Measurements from ENCODE around the gene GPR108. TPM values are rescaled to one million over a fixed set of nuclear protein-coding genes. Genes with fewer than 3 reads are reported as not detected.

GPR108 gene
- total RNA-seq, 5 donors from 2014 or later (not counting 1 experiment from before 2014, with no cell fraction given) = 51.8 to 83.3 (median 58.4) TPM

DNA sequence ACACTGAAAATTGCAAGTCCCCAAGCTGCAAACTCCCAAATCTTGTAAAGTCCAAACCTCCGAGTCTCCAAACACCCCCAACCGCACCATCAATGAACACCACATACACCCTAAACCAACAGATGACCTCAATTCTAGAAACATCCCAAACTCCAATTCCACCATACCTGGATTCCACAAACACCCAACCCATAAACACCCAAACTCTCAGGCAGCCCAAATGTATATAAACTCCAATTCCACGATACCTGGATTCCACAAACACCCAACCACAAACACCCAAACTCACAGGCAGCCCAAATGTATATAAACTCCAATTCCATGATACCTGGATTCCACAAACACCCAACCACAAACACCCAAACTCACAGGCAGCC lies 17.4 kb downstream of the GPR108 start:
- ChIA-PET POLR2A (no interaction called here), CTCF (no interaction called here)
- Mint-ChIP-seq H3K27ac (peak overlapping the region in 1 of 2 donors; percentile 7), H3K9me3 (no peaks in the 10 kb centered on the region), H3K27me3 (no peaks in the 10 kb centered on the region), H3K4me3 (no peak overlapping the region), H3K4me1 (peaks cover 8 to 40% (median 28%) of the 10 kb centered on the region in 3 donors), H3K36me3 (no peaks in the 10 kb centered on the region)
- Histone ChIP-seq H3K27ac (ENCODE audit: low read length) (no peak overlapping the region), H3K4me3 (ENCODE audit: control insufficient read depth in 1 of 2, extremely low read depth in 1 of 2, low read length in 1 of 2) (no peak overlapping the region), H3K36me3 (ENCODE audit: control insufficient read depth in 2 of 2, extremely low read depth in 1 of 2, insufficient read depth in 1 of 2, low read length in 1 of 2) (no peaks in the 10 kb centered on the region), H3K27me3 (replicated peaks in 1 of 2; ENCODE audit: control insufficient read depth in 2 of 2, extremely low read depth in 1 of 2, insufficient read depth in 2 of 2, low read length in 1 of 2) (no peaks in the 10 kb centered on the region), H3K4me1 (ENCODE audit: control insufficient read depth in 1 of 2, extremely low read depth in 1 of 2, insufficient read depth in 2 of 2, low read length in 2 of 2) (peaks cover 2 to 8% of the 10 kb centered on the region in 2 experiments), H3K9me3 (no peaks in the 10 kb centered on the region)
- DNase-seq (no peak), ATAC-seq (replicated peaks in 1 of 4) (no peak)
- WGBS (ENCODE audit: insufficient coverage) = 87% methylated on average over 3 of the region's 3 CpGs

DNA sequence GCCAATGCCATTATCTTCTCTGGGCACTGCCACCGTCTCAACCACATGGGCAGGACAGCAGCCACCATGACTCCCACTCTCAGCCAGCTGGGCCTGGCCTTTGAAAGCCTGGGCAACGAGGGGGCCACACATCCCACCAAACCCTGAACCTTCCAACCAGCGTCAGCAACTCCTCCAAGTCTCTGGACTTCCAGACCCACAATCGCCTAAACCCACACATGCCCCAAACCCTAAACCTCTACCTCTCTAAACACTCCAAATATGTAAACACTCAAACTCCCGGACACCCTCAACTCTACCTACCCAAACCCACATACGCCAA lies 17.9 kb downstream of the GPR108 start:
- ATAC-seq (replicated peaks in 1 of 4) (no peak), DNase-seq (no peak)
- POLR2A ChIA-PET = no interaction called here
- WGBS (ENCODE audit: insufficient coverage) = 73% methylated on average over 6 of the region's 6 CpGs
- H3K36me3 Mint-ChIP-seq = no peaks in the 10 kb centered on the region
- H3K4me1 Mint-ChIP-seq = peaks cover 6 to 35% (median 25%) of the 10 kb centered on the region in 3 donors
- H3K27me3 ChIP-seq (replicated peaks in 1 of 2; ENCODE audit: control insufficient read depth in 2 of 2, extremely low read depth in 1 of 2, insufficient read depth in 2 of 2, low read length in 1 of 2) = no peaks in the 10 kb centered on the region
- no peaks in the 10 kb centered on the region for H3K36me3 ChIP-seq (ENCODE audit: control insufficient read depth in 2 of 2, extremely low read depth in 1 of 2, insufficient read depth in 1 of 2, low read length in 1 of 2)
- peak overlapping the region in 1 of 2 donors; percentile 7 for H3K27ac Mint-ChIP-seq
- no peak overlapping the region for H3K4me3 ChIP-seq (ENCODE audit: control insufficient read depth in 1 of 2, extremely low read depth in 1 of 2, low read length in 1 of 2)
- no peak overlapping the region for H3K27ac ChIP-seq (ENCODE audit: low read length)
- no peak overlapping the region for H3K4me3 Mint-ChIP-seq
- H3K27me3 Mint-ChIP-seq = no peaks in the 10 kb centered on the region
- no peaks in the 10 kb centered on the region for H3K9me3 Mint-ChIP-seq
- CTCF ChIA-PET = no interaction called here
- no peaks in the 10 kb centered on the region for H3K9me3 ChIP-seq
- peaks cover 2 to 8% of the 10 kb centered on the region in 2 experiments for H3K4me1 ChIP-seq (ENCODE audit: control insufficient read depth in 1 of 2, extremely low read depth in 1 of 2, insufficient read depth in 2 of 2, low read length in 2 of 2)

GRCh38 chr19:6718741-6719539 lies 18.4 kb downstream of the GPR108 start:
- Mint-ChIP-seq H3K27me3 (no peaks in the 10 kb centered on the region), H3K36me3 (no peaks in the 10 kb centered on the region), H3K4me3 (no peak overlapping the region), H3K4me1 (peaks cover 6 to 31% (median 23%) of the 10 kb centered on the region in 3 donors), H3K27ac (no peak overlapping the region), H3K9me3 (no peaks in the 10 kb centered on the region)
- DNase-seq = peak in 16 of 35 experiments; percentile 7 to 54 (median 28)
- ChIA-PET CTCF (no interaction called here), POLR2A (no interaction called here)
- 87% methylated on average over 18 of the region's 21 CpGs for WGBS (ENCODE audit: insufficient coverage)
- peak in 3 of 4 experiments; percentile 52 to 76 (median 54) for ATAC-seq (replicated peaks in 1 of 4)
- H3K4me3 ChIP-seq (ENCODE audit: control insufficient read depth in 1 of 2, extremely low read depth in 1 of 2, low read length in 1 of 2) = no peak overlapping the region
- no peaks in the 10 kb centered on the region for H3K36me3 ChIP-seq (ENCODE audit: control insufficient read depth in 2 of 2, extremely low read depth in 1 of 2, insufficient read depth in 1 of 2, low read length in 1 of 2)
- no peak overlapping the region for H3K27ac ChIP-seq (ENCODE audit: low read length)
- peaks cover 2 to 7% of the 10 kb centered on the region in 2 experiments for H3K4me1 ChIP-seq (ENCODE audit: control insufficient read depth in 1 of 2, extremely low read depth in 1 of 2, insufficient read depth in 2 of 2, low read length in 2 of 2)
- H3K27me3 ChIP-seq (replicated peaks in 1 of 2; ENCODE audit: control insufficient read depth in 2 of 2, extremely low read depth in 1 of 2, insufficient read depth in 2 of 2, low read length in 1 of 2) = peaks cover 0 to 2% of the 10 kb centered on the region in 2 experiments
- no peaks in the 10 kb centered on the region for H3K9me3 ChIP-seq

GRCh38 chr19:6718111-6718740 lies 19.2 kb downstream of the GPR108 start:
- Mint-ChIP-seq H3K9me3 (no peaks in the 10 kb centered on the region), H3K4me3 (no peak overlapping the region), H3K27ac (no peak overlapping the region), H3K4me1 (peaks cover 4 to 31% (median 19%) of the 10 kb centered on the region in 3 donors), H3K36me3 (no peaks in the 10 kb centered on the region), H3K27me3 (no peaks in the 10 kb centered on the region)
- no peaks in the 10 kb centered on the region for H3K36me3 ChIP-seq (ENCODE audit: control insufficient read depth in 2 of 2, extremely low read depth in 1 of 2, insufficient read depth in 1 of 2, low read length in 1 of 2)
- H3K4me1 ChIP-seq (ENCODE audit: control insufficient read depth in 1 of 2, extremely low read depth in 1 of 2, insufficient read depth in 2 of 2, low read length in 2 of 2) = peaks cover 1 to 3% of the 10 kb centered on the region in 2 experiments
- DNase-seq = peak in 1 of 35 experiments; percentile 15
- H3K9me3 ChIP-seq = no peaks in the 10 kb centered on the region
- H3K27ac ChIP-seq (ENCODE audit: low read length) = no peak overlapping the region
- H3K4me3 ChIP-seq (ENCODE audit: control insufficient read depth in 1 of 2, extremely low read depth in 1 of 2, low read length in 1 of 2) = no peak overlapping the region
- ATAC-seq (replicated peaks in 1 of 4) = no peak
- ChIA-PET POLR2A (no interaction called here), CTCF (no interaction called here)
- H3K27me3 ChIP-seq (replicated peaks in 1 of 2; ENCODE audit: control insufficient read depth in 2 of 2, extremely low read depth in 1 of 2, insufficient read depth in 2 of 2, low read length in 1 of 2) = peaks cover 0 to 4% of the 10 kb centered on the region in 2 experiments
- 84% methylated on average over 11 of the region's 23 CpGs for WGBS (ENCODE audit: insufficient coverage)

DNA sequence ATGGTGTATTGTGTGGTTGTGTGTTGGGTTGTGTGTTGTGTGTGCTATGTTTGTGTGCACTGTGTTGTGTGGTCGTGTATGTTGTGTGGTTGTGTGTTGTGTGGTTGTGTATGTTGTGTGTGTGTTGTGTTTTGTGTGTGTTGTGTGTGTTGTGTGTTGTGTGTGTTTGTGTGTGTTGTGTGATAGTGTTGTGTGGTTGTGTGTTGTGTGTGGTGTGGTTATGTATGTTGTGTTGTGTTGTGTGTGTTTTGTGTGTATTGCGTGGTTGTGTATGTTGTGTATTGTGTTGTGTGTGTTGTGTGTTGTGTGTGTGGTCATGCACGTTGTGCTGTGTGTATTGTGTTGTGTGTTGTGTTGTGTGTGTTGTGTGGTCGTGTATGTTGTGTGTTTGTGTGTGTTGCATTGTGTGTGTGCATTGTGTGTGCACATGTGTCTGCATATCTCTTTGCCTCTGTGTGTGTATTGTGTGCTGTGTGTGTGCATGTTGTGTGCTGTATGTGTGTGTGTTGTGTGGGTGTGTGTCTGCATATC lies 19.9 kb downstream of the GPR108 start:
- H3K27me3 Mint-ChIP-seq = peaks cover 0 to 4% of the 10 kb centered on the region in 2 donors
- H3K4me1 Mint-ChIP-seq = peaks cover 2 to 31% (median 15%) of the 10 kb centered on the region in 3 donors

GRCh38 chr19:6717036-6717435 lies 20.3 kb downstream of the GPR108 start:
- no peak overlapping the region for H3K4me3 Mint-ChIP-seq
- CTCF ChIA-PET = no interaction called here
- H3K27me3 ChIP-seq (replicated peaks in 1 of 2; ENCODE audit: control insufficient read depth in 2 of 2, extremely low read depth in 1 of 2, insufficient read depth in 2 of 2, low read length in 1 of 2) = peaks cover 0 to 5% of the 10 kb centered on the region in 2 experiments

More for the DNA sequence above, 19.9 kb downstream of the GPR108 start:
- ATAC-seq (replicated peaks in 1 of 4) (no peak), DNase-seq (no peak)
- Mint-ChIP-seq H3K9me3 (no peaks in the 10 kb centered on the region), H3K4me3 (no peak overlapping the region), H3K27ac (no peak overlapping the region), H3K36me3 (no peaks in the 10 kb centered on the region)
- POLR2A ChIA-PET = no interaction called here
- peaks cover 0 to 5% of the 10 kb centered on the region in 2 experiments for H3K27me3 ChIP-seq (replicated peaks in 1 of 2; ENCODE audit: control insufficient read depth in 2 of 2, extremely low read depth in 1 of 2, insufficient read depth in 2 of 2, low read length in 1 of 2)
- CTCF ChIA-PET = no interaction called here
- no peak overlapping the region for H3K4me3 ChIP-seq (ENCODE audit: control insufficient read depth in 1 of 2, extremely low read depth in 1 of 2, low read length in 1 of 2)
- no peaks in the 10 kb centered on the region for H3K4me1 ChIP-seq (ENCODE audit: control insufficient read depth in 1 of 2, extremely low read depth in 1 of 2, insufficient read depth in 2 of 2, low read length in 2 of 2)
- no peaks in the 10 kb centered on the region for H3K9me3 ChIP-seq
- H3K36me3 ChIP-seq (ENCODE audit: control insufficient read depth in 2 of 2, extremely low read depth in 1 of 2, insufficient read depth in 1 of 2, low read length in 1 of 2) = no peaks in the 10 kb centered on the region
- 73% methylated on average over 4 of the region's 4 CpGs for WGBS (ENCODE audit: insufficient coverage)
- no peak overlapping the region for H3K27ac ChIP-seq (ENCODE audit: low read length)

More at GRCh38 chr19:6717036-6717435, 20.3 kb downstream of the GPR108 start:
- Mint-ChIP-seq H3K9me3 (no peaks in the 10 kb centered on the region), H3K27me3 (peaks cover 0 to 5% of the 10 kb centered on the region in 2 donors), H3K4me1 (peaks cover 0 to 30% (median 10%) of the 10 kb centered on the region in 3 donors), H3K27ac (no peak overlapping the region), H3K36me3 (no peaks in the 10 kb centered on the region)
- POLR2A ChIA-PET = no interaction called here
- no peaks in the 10 kb centered on the region for H3K4me1 ChIP-seq (ENCODE audit: control insufficient read depth in 1 of 2, extremely low read depth in 1 of 2, insufficient read depth in 2 of 2, low read length in 2 of 2)
- no peak overlapping the region for H3K27ac ChIP-seq (ENCODE audit: low read length)
- H3K36me3 ChIP-seq (ENCODE audit: control insufficient read depth in 2 of 2, extremely low read depth in 1 of 2, insufficient read depth in 1 of 2, low read length in 1 of 2) = no peaks in the 10 kb centered on the region
- WGBS (ENCODE audit: insufficient coverage) = 85% methylated on average over 10 of the region's 10 CpGs
- no peak for DNase-seq
- H3K4me3 ChIP-seq (ENCODE audit: control insufficient read depth in 1 of 2, extremely low read depth in 1 of 2, low read length in 1 of 2) = no peak overlapping the region
- no peak for ATAC-seq (replicated peaks in 1 of 4)
- no peaks in the 10 kb centered on the region for H3K9me3 ChIP-seq
